ENCODE measurements around the gene LRRC75B.
A peak's percentile ranks its signal among the peaks of the same experiment; 100 is the strongest.

Gene LRRC75B

DNA sequence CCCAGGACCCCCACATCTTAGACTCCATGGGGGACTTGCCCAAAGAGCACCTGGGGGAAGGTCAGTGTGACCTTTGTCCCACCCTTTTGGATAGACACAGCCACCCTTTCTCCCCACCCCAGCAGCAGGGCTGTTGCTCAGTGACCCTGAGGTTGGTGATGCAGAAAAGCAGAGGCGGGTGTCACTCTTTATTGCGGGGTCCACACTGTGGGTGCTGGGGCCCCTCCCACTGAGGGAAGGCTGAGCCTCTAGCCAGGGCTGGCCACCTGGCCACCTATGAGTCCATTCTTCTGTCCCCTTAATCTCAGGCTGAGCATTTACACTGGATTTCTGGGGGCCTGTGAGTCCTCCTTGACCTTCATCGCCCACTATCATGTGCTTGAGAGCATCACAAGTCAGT is 7.4 kb downstream of the LRRC75B start:
- DNase-seq (ENCODE audit: low read depth) = no peak

DNA sequence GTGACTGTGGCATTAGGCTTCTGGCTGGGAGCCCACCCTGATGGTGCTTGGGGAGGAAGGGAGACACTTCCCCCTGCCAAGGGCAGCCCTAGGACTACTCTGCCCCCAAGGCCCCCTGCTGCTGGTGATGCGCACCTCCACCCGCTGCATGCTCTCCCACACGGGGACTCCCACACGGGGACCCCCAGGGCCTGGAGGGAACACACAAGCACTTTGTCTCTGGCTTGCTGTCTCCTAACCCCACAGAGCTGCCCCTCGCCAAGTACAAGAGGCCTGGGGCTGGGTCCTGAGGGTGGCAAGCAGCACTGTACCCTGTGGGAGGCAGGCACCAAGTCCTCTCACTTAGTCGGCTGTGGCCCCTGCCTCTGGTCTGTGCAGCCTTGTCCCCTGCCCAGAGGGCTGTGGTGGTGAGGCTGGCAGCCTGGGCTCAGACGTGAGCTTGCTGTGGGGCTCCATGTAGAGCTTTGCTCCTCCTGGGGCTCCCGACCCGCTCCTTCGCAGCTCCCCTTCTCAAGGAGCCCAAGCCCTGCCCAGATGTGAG is 7.9 kb downstream of the LRRC75B start:
- no peak for DNase-seq (ENCODE audit: low read depth)

DNA sequence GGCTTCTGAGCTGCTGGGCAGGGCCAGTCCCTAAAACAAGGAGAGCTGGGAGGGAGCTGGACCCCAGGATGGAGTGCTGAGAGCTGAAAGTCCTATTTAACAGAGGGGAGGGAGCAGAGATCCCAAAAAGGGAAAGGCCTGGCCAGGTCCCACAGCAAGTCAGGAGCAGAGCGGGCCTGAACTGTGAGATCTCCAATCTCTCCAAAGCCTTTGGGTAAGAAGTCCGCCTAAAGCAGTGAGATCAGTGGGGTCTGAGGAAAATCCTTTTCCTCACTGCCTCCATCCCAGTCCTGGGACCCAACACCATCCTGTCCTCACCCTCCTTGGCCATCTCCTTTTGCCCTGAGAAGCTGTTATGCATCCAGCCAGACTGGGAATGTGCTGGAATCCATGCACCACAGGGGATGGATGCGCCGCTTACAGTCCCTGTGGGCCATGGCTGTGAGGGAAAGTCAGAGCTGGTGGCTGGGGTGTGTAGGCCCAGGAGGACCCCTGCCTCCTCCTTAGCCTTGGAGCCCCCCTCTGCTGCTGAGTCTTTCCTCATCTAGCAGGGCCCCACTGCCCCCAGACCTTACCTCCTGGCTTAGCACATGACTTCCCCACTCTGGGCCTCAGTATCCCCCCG is 8.6 kb downstream of the LRRC75B start:
- DNase-seq (ENCODE audit: low read depth) = no peak

DNA sequence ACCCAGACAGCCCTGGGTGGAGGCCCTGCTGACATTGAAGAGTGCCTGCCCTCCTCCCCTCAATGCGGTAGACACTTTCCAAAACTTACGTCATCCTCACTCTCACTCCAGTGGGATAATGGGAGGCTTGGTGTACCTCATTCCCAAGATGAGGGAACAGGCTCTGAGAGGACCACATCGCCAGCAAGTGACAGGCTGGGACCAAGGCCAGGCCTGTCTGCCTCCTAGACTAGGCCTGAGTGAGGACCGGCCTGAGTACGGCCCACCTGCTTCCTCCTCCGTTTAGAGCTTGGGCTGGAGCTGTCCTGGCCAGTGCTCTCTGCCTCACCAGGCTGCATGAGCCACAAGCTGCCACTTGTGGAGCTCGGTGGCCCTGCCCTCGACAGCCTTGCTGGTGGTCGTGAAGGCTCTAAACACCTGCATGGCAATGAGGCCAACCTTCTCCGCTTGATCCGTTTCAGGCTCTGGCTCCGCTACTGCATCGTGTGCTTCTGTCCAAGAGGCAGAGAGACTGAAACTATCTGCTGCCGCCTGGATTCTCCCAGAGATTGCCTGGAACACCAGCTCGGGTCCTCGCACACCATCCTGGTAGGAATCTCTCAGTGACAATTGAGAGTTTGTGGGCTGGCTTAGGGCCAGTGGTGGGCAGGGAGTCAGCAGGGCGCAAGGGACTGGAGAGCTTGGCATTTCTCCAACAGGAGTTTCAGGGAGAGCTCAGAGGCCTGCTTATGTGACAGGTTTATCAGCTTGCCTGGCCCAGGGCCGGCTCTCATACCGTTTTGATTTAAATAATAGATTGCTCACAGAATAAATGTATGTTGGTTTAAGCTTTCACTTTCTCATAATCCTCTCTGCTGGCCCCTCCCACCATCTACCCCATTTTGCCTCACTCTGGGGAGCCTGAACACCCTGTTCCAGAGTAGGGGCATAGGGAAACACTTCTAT is 9.4 kb downstream of the LRRC75B start:
- no peak for DNase-seq (ENCODE audit: low read depth)

DNA sequence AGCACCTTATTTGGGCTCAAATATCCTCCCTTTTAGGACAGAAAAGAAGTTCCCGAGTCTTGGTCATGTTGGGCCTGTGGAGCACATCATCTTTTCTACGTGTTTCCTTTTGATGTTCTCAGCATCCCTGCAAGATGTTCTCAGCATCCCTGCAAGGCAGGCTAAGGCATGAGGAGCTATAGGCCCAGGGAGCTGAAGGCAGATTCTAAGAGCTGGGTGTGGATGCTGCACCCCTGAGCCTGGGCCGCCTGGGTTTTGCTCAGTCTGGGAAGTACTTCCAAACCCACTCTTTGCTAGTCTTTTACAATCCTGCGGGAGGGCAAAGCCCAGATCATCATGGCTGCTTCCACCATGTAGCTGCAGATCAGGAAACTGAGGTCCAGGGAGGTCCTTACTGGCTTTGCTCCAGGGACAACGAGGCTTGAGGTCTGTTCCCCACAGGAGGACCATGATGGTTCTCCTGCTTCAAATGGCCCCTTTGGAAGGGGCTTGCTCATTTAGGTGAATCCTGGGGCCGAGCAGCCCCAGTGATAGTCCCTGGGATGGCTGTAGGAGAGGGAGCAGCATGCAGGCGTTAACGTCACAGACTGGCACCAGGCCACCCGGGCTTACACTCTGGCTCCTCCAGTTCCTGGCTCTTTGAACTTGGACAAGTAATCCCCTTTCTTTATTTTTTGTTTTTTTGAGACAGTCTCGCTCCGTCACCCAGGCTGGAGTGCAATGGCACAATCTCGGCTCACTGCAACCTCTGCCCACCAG is 10.6 kb downstream of the LRRC75B start:
- no peak for DNase-seq (ENCODE audit: low read depth)

DNA sequence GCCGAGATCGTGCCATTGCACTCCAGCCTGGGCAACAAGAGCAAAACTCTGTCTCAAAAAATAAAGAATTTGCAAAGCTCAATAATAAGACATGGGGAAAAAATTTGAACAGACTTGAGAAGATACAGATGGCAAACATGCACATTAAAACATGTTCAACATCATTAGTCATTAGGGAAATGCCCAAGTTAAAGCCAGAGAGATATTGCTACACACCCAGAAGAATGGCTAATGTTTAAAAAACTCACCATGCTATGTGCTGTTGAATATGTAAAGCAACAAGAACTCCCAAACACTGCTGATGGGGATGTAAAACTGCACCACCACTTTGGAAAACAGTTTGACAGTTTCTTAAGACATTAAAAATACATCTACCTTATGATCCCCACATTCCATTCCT is 12.6 kb downstream of the LRRC75B start:
- DNase-seq (ENCODE audit: low read depth) = no peak

DNA sequence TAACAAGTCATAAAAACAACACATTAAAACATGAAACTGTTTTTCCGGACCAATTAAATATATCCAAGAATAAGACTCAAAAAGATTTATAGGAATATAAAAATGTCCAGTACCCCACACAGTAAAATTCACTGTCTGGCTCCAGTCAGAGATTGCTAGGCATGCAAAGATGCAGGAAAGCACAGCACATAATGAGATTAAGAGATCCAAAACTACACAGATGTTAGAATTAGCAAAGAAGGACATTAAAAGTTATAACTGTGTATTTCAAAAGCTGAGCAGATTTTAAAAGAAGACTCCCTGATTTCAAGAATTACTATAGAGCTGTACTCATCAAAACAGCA is 13.6 kb downstream of the LRRC75B start:
- no peak for DNase-seq (ENCODE audit: low read depth)

DNA sequence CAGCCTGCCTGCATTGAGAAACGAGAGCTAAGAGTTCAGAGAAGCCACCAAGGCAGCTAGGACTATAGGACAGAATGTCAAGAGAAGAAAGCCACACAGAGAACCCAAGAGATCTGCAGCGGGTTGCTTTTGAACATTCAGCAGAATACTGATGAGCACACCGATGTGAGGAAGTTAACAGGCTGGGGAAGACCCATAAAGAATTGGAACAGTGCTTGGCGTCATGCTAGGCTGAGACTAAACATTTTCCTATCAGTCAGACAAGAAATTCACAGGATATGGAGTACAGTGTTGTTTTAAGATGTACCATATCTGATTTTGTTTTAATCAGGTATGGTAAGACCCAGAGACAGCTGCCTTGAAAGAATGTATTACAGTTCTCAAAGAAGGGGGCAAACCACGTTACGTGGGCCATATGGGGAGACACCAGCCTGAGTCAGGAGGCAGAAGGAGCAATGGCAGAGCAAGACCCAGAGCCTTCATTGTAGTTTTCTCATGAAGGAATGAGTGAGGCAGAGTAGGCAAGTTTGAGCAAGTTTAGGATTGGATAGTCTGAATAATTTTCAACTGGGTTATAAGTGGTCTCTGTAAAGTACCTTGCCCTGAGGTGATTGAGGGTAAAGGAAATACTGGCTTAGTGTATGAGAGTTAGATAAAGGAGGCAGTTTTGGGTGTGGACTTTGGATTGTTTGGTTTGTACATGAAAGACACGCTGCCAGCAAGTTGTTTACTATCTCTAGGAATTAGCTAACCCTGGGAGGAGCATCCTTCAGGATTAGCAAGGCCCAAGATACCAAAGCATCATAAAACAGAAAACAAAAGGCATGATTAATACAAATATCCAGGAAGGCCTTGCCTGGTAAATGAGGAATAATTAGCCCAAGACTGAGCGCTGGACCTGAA is 14.3 kb downstream of the LRRC75B start:
- DNase-seq (ENCODE audit: low read depth) = no peak

DNA sequence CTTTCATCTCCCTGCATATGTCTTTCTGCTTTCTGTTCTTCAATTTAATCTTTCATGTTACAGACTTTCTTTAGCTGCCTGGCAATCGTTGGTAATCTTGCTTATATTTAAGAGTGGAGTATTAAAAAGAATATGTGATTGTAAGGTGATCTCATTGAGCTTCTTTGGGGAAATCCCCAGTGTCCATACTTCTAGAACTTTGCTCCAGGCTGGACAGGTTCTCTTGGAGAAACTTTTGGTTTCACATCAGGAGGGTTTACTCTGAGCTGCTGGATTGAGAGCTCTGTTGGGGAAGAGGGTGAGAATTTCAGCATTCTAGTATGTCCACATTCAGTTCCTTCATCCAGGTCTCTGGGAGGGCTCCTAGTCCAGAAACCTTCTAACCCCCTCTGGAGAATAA is 16.1 kb downstream of the LRRC75B start:
- DNase-seq (ENCODE audit: low read depth) = no peak

DNA sequence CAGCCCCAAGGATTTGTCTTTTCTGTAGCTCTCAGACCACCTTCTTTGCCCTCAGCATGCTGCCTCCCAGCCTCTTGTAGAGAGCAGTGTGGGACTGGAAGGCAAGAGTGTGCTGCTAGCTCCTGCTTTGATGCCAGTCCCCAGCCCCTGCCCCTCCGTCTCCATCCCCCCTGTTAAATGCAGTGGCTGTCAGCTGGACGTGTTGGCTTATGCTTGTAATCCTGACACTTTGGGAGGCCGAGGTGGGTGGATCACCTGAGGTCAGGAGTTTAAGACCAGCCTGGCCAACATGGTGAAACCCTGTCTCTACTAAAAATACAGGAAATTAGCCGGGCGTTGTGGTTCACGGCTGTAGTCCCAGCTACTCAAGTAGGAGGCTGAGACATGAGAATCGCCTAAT is 21.6 kb downstream of the LRRC75B start:
- no peak for DNase-seq (ENCODE audit: low read depth)

DNA sequence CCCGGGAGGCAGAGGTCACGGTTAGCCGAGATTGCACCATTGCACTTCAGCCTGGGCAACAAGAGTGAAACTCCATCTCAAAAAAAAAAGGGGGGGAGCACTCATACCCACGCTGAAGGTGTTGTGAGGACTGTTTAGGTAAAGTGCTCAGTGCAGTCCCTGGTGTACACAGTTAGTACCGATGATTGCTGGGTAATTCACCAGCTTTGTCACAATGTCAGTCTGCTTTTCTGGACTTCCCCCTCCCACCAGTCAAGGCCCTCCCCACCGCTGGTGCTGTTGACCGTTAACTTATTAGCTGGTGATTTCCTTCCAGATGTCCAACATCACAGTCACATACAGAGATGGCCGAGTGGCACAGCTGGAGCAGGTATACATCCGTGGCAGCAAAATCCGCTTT is 25.2 kb downstream of the LRRC75B start:
- DNase-seq (ENCODE audit: low read depth) = no peak

DNA sequence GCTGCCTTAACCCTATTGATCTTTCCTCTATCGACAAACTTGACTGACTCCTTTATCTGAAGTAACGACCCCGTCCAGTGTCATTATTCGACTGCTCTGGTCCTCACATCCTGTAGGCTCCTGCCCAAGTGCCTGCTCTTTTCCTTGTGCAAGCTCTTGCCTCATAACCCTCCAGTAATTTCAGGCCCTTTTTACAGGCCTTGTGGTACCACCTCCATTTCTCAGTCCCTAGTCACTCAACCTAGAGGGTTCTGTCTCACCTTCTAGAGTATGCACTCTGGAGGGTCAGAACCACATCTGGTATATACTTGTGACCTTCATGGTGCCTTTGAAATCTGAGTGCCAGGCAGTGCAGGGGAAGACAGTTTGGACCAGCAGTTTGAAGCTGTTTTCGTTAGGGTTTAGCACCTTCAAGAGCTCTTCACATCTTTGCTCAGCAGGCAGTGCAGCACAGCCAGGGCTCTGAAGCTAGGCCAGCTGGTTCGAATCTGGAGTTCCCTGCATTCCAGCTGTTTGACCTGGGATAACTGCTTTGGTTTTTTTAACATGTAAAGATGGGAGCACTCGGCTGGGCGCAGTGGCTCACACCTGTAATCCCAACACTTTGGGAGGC is 25.9 kb downstream of the LRRC75B start:
- no peak for DNase-seq (ENCODE audit: low read depth)

DNA sequence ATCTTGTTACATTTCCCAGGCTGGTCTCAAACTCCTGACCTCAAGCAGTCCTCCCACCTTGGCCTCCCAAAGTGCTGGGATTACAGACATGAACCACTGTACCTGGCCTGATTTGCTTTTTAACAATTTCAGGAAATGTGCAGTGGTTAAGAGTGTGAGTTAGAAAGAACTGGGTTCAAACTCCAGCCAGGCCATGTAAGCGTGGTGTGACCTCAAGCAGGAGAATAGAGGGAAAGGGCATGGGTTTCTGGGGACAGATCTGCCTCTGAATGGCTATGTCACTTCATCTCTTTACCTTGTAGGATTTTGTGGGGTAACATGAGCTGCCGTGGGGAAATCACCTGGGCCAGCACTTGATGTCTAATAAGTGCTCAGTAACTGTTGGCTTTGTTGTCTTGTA is 27.8 kb downstream of the LRRC75B start:
- no peak for DNase-seq (ENCODE audit: low read depth)

DNA sequence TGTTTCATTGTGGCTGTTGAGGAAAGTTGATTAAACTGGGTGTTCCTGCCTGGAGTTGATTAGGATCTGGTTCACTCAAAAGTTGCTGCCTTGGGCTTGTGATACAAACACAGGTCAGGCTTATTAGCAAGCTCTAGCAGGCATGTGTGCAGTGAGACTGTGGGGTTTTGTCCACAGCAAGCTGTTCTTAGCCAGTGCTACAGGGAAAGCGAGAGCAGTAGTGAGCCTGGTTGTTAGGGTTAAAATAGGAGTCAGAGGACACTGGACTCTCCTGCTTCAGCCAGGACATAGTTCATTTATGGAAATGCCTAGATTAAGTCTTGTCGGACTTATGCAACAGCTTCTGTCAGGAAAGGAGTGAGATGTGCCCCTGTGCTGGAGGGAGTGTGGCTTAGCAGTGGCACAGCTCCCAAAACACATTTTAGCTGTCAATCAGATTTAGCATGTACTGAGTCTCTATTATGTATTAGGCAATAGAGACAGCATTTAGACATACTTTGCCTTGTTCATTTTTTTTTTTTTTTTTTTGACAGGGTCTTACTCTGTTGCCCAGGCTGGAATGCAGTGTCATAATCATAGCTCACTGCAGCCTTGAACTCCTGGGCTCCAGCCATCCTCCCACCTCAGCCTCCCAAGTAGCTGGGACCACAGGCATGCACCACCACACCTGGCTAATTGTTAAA is 28.4 kb downstream of the LRRC75B start:
- DNase-seq (ENCODE audit: low read depth) = no peak

DNA sequence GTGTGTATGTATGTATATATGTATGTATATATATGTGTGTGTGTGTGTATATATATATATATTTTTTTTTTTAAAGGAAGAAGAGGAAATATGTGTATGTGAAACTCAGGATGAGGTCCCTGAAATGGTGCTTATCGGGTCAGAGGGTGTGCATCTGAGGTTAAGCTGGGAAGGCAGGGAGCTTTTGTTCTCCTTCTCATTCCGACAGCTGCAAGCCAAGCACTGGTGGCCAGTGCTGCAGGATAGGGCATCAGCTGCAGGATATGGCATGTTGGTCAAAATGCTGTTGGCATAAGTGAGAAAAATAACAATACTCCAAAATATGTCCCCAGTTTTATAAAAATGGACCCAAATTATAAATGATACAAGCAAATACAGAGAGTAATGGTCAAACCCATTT is 29.6 kb downstream of the LRRC75B start:
- no peak for DNase-seq (ENCODE audit: low read depth)

DNA sequence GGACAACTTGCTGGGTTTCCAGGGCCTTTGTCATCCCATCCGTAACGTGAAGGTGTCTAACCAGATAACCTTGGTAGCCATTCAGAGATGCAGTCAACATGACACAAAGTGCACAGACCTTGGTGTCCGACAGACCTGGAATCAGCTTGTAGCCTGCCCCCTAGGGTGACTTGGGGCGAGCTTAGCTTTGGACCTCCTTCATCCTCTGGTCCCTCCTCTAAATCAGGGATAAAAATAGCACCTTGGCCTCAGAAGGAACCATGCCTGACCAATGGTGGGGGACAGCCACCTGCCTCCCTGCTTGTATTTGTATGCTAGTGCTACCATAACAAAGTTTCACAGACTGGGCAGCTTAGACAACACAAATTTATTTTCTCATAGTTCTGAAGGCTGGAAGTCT is 33.4 kb downstream of the LRRC75B start:
- no peak for DNase-seq (ENCODE audit: low read depth)

DNA sequence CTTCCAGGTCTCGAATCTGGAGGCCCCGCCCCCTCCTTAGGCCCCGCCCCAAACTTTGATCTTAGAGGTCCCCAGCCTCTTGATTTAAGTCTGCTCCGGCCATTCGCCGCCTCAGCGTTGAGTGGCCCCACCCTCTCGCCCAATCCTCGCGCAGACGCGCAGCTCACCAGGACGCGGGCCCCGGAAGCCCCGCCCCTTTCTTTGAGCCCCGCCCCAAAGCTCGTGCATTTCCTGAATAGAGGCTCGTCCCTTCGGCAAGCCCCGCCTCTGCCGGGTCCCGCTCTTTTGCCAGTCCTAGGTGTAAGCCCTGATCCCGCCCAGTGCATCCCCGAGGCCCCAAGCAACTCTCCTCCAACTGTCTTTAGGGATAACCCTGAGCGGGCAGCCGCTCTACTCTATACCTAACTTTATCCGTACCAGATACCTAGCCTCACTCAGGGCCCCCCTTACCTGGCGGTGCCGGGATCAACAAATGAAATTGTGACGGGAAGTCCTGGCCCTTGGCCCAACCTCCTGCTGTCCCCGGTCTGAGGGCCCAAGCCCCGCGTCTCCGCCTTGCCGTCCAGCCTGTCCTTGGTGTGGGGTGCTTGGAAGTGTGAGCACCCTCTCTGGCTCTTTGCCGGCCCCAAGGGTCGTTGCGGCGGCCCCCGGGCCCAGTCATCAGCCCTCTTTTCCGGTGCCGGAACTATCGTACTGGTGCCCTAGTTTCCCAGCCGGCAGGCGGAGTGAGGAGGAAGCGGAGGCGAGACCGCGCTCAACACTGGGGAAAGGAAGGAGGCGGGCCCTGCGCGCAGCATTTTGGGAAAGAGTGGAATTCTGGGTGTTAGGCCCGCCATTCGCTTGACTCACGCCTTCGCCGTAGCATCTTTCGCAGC is 37.5 kb downstream of the LRRC75B start, which contains the start of gene SNRPD3:
TSS of gene SNRPD3 (plus strand) at position 835 of the 875 bp plus-strand sequence. CDS start 1,676 bp downstream, outside the sequence.
- DNase-seq (ENCODE audit: low read depth) = peak; percentile 100

DNA sequence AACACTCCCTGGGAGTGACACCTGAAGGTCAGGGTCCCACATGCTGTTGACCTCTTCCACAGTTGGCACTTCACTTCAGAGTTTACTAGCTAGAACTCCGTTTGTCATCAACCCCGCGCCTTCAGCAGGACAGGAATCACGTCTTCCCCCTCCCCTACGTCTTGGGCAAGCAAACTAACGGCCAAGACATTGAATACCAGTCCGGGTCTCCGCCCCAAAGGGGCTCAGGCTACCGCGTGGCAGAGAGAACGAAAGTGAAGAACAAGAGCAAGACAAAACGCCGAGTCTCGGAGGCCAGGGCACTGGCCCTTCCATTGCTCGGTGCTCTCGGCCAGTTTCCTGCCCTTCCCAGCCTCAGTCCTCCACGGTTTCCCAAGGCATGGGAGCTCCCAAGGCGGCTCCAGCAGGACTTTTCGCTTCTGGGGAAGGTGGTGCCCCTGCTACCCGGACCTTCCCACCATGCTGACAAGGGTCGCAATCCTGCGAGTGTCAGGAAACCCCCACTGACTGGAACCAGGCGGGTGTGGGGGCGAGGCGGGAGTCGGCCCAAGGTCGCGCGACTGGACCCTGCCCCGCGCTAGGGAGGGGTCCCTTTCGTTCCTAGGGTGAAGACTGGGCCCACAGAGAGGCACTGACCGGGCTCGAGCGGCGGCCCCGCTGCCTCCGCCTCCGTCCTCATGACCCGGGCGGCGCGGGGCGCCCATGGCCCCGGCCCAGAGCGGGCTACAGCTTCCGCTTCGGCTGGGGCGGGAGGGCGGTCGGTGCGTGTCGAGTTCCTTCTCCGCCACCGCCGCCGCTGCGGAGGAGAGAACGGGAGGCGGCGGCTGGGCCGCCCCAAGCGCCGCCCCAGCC is 38.3 kb downstream of the LRRC75B start, which contains the start of gene GUCD1:
TSS of gene GUCD1 (minus strand) at position 826 of the 852 bp plus-strand sequence. CDS start at position 679, 147 bp downstream.
- peak; percentile 6 for DNase-seq (ENCODE audit: low read depth)
